Measurements from ENCODE around the gene DIP2C.
A peak's percentile ranks its signal among the peaks of the same experiment; 100 is the strongest.

Gene DIP2C

DNA sequence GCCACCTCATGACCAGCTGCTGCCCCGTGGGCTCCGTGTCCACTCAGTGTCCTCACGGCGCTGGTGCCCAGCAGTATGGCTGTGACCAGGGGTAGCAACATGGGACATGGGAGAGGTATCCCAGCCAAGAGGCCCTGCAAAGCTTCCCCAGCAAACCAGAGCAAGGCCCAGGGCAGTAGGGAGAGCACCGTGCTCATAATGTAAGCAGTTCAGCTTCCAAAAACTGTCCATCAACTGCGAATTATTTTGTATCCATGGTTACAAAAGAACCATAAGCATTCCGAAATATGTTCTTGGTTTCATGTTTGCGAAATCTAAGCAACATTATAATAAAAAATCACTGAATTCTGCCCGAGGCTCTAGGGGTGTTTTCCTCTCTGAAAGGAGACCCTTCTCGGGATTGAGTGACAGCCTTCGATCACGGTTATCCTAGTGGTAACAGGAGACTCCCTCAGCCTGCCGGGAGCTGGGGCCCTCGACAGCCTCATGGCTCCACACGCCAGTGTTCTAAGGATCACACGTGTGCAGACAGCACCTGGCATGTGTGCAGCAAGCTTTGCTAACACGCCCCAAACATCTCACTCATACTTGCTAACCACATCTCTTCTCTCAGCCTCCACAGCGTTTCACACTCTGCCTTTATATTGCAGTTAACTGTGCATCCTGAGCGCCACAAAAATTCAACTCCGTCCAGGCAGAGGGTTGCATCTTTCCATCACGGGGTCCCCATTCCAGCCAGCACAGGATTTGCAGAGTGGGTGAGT, 117.6 kb downstream of the DIP2C start:
- DNase-seq (ENCODE audit: low spot score): no peak

DNA sequence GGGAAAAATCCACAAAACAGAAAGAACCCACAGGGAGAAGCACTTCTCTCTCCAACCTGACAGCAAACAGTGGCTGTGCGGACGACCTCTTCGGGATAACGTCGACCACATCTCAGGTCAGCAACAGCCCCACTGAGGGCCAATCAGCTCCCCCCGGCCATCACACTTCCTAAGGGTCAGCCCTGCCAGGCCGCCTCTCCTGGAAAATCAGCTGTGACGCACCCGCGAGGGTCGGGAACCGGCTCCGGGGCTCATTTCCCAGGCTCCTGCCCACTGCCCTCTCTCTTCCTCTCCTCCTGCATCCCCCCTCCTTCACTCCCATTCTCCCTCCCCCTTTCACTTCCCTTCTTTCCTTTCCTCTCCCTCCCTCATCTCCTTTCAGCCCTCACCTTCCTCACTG, 118.3 kb downstream of the DIP2C start:
- DNase-seq (ENCODE audit: low spot score): no peak

DNA sequence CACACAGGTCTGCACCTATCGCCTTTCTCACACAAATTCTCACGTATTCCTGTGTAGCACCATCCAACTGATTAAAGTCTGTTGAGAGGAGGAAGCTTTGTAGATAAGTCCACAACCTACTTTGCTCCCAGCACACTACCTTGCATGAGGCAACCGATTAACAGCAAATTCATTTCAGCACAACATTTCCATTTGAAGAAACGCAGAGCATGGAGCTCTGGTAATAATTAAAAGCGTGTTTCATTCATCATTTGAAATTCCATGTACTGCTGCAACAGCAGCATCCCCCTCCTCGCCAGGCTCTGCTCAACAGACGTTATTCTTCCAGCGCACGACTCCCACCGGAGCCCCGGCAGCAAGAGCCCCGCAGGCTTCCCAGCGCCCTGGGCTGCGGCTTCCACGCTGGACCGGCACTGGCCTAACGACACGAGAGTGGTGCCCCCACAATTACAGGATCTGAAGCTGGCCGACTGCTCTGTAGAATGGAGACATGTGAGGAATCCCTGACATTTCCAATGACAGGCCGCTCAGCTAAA, 118.8 kb downstream of the DIP2C start:
- no peak for DNase-seq (ENCODE audit: low spot score)

DNA sequence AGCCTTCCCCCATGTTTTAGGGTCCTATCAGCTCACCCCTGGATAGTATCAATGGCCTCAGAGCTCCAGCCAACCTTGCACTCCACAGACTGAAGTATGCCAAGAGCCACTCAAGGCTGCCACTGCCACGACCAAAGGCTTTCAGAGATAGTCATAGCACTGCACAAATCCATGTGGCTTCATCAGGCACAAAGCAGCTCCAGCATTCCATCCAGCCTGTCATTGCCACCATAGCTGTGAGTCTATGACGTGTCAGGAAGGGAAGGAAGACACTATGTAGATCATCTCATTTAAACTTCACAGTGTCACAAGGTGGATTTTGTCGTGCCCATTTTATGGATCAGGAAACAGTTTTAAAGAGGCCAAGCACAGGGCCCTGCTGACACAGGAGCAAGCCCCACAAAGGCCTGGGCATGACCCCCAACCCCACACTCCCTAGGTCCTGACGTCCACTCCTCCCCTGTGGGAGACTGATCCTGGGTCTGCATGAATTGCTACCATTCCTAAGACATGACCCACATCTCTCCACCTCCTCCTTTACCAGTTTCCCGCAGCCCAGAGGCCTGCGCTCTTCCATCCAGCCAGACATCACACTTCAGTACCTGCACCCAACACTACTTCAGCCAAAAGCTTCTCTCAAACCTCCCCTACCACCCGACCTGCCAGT, 119.4 kb downstream of the DIP2C start:
- no peak for DNase-seq (ENCODE audit: low spot score)

DNA sequence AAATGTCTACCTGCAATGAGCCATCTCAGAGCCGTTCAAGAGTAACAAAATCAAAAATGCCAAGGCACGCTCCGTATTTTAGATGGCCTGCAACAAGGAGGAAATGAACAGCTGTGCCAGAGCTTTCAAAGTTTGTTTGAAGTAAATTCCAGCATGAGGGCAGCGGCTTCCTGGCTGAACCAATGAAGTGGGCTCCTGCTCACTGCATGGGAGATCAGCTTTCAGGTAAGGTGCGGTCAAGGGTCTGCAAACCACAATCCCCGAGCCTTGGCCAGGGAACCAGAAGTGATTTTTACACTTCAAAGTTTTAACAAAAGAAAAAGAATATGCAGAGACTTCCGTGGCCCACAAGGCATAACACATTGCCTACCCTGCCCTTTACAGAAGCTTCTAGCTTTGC, 120.6 kb downstream of the DIP2C start:
- DNase-seq (ENCODE audit: low spot score): no peak

DNA sequence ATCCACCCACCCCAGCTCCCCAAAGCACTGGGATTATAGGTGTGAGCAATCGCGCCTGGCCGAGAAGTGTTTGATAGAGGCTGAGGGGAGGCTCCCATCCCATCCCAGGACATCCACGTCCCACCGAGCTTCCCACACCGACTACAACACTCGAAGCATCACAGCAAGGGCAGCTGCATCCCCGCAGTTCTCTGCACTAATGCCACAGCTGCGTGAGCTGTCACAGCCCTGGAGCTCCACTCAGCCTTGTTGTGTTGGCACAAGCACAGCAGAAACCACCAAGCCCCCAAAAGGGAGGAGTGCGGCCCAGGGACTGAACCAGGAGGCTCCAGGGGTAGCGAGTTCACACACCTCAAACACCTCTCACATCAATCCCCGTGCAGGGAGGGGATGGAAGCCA, 121.6 kb downstream of the DIP2C start:
- no peak for DNase-seq (ENCODE audit: low spot score)

DNA sequence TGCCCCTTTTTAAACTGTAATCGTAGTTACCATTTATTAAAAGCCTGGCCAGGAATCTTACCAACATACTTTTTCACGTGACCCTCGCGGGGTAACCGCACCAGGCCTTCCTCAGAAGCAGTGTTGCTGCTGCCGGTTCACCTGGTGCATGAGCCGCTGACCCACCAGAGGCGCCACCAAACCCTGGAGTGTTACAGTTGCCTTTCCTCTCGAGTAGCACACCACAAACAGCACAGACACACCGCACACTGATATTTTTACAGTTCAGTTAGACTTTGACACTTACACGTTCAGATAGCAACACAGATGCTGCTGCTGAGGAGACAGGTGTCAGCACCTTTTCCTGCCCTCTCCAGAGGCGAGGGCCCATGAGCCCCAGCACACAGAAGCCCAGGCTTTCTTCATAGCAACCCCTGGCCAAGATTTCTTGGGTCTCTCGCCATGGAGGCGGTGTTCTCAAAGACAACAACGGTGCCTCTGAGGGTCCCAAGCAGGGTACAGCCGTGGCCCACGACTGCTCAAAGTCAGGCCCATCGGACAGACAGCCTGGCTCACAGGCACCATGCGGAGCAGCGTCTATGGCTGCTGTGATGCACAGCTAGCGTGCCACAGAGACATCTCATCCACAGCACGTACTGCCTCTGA, 123.1 kb downstream of the DIP2C start:
- no peak for DNase-seq (ENCODE audit: low spot score)

DNA sequence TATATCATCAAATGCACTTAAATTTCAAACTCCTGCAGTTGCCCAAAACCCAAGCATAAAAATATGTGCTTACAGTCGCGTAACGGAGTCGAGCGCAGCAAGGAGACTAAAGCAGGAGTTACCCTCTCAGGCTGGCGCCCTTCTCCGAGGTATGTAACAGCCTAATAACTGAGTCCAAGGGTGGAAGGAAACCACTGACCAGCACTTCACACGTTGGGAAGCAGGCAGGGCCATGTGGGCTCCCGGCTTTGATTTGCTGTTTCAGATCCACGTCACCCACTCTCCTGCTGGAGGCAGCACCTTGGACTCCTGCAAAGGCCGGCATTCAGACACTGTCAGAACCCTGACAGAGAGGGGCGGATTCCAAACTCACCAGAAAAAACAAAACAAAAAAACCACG, 123.8 kb downstream of the DIP2C start:
- DNase-seq (ENCODE audit: low spot score): peak; percentile 31

DNA sequence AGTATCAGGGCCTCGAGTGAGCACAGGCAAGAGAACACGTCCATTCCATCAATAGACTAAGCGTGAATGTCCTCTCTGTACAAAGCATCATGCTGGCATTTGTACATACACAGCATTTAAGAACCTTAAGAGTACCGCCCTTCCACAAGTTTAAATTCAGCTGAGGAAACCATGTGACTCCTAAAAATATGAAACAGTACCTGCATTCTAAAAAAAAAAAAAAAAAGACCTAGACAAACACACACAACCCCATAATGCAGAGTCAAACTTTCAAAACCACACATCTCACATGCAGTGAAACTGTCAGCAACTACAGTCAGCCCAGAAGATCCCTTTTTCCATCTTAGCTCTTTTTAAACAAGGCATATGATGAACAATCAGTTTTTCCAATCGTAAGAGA, 124.3 kb downstream of the DIP2C start:
- DNase-seq (ENCODE audit: low spot score): no peak

DNA sequence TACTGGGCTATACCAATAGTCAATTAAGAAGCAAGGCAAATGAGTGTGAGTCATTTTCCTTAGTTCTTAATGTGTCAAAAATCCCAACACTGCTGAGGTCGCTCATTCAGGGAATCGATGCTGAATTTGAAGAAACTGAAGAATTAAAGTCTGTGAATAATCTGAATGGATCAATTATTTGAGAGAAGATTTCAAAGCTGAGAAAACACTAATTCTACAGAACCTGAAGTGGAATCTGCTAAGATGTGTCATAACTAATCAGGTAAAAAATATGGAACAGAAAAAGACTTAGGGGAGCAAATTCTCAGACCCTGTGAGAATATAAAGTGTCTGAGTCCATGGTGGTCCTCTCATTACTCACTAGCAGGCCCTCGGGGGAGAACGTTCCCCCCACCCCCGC, 125.6 kb downstream of the DIP2C start:
- DNase-seq (ENCODE audit: low spot score): no peak

DNA sequence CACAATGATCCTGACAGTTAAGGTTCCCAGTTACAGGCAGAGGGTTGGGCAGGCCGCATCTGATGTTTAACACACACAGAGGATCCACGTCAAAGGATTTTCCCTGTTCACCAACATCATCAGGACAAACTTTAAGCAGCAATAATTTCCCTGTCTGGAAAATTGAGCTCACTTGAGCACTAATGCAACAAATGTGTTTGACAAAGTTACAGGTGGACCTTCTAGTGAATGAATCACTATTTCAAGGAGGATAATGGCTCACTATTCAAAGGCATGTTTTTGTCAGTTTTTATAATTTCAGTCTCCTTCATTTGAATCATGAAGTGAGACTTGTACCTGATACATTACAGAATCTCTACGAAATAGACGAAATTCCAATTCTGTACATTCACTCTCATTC, 127.3 kb downstream of the DIP2C start:
- no peak for DNase-seq (ENCODE audit: low spot score)

DNA sequence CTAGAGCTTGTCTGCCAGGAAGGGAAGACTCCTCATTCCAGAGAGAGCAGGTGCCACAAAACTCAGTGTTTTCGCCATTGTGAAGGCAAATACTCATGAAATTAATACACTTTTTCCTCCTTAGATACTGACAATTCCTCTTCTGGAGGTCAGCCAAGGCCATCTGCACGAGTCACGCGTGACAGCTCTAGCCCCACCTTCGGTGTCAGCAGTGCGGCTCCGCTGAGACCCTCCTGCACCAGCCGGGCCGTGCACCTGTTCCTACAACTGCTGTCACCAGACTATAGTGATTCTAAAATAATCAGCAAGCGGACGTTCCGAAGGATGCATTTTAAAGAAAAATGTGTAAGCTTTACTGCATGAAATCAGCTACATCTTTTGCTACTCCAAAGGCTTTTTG, 127.7 kb downstream of the DIP2C start:
- no peak for DNase-seq (ENCODE audit: low spot score)

DNA sequence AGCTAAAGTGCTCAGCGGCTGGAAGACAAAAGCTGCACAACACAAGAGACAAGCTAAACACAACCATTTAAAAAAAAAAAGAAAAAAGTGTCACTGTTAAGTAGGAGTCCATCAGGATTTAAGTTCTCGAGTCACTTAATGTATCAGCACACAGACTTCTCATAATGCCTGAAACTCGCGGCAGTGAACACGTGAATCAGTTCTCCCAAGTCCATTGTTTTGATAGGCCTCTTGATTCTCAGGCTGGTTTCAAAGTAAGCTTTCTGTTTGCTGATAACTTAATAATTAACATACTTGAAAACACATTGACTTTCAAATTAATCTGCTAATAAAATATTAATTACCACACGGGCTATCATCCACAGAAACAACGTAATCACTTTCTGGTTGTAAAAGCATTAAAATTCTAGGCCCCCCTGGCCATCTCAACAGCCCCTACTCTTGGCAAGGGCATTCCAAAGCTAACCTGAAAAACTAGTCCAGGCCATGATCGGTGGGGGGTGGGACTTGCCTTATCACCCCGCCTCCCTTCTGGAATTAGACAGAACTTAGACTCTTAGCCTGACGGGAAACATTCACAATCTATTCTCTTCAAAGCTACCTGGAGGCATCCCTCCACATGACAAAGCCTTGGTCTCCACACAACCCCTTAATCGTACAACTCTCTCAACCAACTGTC, 129.0 kb downstream of the DIP2C start:
- DNase-seq (ENCODE audit: low spot score): no peak

DNA sequence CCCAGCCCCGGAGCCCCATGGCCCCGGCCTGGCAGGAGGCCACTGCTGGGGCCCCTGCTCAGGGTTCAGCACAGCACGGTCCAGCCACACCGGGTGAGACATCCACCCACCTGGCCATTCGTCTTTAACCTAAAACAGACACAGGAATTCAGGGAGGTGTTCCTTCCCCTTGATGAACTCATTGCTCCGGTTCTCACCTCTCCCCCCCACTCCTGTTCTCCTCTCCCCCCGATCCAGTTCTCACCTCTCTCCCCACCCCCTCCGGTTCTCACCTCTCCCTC, 129.8 kb downstream of the DIP2C start:
- DNase-seq (ENCODE audit: low spot score): no peak

DNA sequence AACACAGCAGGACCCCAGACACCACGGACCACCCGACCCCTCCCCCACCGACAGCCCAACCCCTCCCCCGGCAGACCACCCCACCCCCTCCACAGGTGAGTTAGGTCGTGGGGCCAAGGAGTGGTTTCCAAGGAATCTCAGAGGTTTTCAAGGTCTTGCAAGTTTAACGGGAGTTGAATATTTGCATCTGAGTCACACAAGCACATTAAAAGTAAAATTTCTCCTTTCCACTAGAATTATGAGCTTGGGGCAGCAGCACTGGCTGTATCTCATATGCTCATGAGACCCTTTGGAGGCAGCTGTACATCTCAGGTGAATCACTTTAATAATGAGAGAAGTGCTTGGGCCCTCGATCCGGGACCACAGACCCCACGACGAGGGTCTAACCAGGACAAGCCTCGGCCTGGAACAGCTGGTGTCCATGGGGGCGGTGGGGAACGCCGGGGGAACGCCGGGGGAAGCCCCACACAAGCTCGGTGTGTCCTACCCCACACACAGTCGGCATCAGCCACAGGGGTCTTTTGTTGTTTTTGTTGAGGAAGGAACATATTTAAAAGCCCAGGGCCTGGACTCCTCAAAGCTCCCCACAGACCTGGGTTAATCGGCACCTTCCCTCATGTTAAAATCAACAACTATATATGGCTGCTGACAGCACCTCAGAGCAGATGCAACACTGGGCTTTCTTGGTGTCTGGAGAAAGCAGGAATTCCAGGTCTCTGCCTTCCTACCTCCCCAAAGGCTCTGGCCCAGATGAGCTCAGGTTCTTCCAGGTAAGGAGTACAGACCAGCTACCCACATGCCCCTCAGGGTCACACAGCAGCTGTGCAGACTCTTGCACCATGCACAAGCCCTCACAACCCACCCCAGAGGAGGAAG, 130.3 kb downstream of the DIP2C start:
- peak; percentile 39 for DNase-seq (ENCODE audit: low spot score)

DNA sequence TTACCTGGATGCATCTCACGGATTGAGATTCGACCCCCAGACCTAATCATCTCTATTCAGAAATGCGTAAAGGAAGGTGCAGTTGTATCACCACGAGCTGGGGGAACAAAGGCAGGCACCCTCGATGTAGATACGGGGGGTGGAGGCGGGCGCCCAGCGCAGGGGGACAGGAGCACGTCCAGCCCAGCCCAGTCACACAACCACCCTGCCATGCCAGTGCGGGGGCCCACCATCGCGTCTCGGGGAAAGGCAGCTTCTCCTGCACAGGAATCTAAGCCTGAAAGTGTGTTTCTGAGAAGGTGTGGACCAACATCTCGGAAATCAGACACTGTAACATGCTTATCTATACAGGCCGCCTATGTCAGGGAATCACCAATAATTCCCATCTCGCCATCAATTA, 131.1 kb downstream of the DIP2C start:
- DNase-seq (ENCODE audit: low spot score): peak; percentile 46

DNA sequence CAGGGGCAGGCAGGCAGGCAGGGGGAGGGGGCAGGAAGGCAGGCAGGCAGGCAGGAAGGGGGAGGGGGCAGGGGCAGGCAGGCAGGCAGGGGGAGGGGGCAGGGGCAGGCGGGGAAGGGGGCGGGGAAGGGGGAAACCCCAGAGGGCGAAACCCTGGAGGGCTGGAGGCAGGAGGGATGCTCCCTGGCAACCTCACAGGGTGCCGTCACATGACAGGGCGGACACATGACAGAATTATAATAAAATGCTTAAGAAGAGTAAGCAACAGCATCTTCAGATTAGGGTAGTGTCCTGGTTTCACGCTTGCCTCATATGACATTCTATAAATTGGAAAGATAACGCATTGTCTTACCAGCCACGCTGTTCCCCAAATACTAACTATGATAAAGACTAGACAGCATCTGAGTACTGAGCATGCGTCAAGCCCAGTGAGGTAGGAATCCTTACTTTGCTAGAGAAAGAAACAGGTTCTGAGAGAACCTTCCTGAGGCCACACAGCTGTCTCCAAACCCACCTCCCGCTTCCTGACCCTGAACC, 131.6 kb downstream of the DIP2C start:
- peak; percentile 39 for DNase-seq (ENCODE audit: low spot score)

DNA sequence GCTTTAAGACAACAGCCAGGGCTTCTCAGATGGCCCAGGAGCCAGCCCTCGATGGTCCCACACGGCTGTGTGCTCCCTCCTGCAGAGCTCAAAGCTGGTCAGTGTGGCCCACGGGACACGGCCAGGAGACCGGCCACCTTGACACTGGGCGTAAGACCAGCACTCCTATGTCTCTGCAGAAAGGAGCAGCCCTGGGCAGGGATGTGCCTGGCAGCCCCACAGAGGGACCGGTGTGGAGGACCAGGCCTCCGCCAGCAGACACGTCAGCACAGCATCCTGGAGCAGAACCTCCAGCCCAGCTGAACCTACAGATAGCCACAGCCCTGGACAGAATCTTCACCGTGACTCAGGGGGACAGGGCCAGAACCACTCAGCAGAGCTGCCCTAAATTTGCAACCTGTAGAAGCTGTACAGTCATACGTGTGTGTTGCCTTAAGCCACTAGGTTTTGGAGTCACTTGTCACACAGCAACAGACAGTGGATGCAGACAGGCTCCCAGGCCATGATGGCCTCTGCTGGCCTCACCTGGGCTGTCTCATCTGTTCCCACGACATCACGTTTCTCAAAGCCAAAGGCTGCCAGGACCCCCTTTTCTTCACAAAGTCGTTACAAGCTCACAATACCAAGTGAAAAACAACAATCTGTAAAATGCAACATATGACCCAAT, 132.4 kb downstream of the DIP2C start:
- peak; percentile 39 for DNase-seq (ENCODE audit: low spot score)

DNA sequence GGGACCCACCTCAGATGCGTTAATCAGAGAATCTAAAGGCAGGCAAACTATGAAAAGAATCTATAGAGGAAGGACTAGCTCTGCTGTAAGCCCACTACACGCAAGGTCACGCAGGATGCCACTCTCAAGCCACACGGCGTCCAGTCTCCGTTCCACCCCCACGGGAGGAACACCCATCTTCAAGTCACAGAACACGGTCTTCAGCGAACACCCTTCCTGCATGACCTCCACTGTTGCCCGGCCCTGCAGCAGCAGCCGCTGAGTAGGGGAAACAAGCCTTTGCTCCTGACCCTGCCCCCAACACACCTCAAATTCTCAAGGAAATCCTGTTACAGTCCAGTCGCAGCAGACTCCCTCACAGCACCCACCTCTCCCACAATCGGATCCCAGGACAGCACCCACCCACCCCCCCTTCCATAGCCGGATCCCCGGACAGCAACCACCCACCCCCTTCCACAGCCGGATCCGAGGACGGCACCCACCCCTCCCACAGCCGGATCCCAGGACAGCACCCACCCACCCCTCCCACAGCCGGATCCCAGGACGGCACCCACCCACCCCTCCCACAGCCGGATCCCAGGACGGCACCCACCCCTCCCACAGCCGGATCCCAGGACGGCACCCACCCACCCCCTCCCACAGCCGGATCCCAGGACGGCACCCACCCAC, 133.7 kb downstream of the DIP2C start:
- peak; percentile 40 for DNase-seq (ENCODE audit: low spot score)

DNA sequence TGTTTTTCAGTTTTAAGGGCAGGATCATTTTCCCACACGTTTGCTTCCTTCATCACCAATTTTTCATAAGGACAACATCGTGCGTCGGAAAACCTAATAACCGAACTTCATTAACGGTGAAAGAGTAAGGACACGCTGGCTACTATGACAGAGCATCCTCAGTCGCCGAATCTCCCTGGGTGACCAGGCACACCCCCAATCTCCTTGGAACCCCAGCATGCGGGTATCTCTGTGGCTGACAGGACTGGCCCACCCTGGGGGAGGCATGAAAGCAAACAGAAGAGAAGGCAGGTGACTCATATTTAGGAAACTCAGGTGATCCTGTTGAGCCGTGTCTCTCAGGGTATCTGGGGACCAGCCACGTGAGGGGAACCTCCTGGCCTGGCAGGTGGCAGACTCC, 134.2 kb downstream of the DIP2C start:
- no peak for DNase-seq (ENCODE audit: low spot score)

Measured in ecto neural progenitor cell (in vitro differentiated cells).